GM12878 (cell line): ENCODE results near the gene GPSM1. TPM values are rescaled to one million over a fixed set of nuclear protein-coding genes. Genes with fewer than 3 reads are reported as not detected.

Experiments used
- BACH1 ChIP-seq: fragments of 450-650 bp; IDR thresholded peaks from 2 replicates; pipeline ENCODE4 v1.6.1; 2017; ENCODE audit warnings: mild to moderate bottlenecking, borderline replicate concordance
- BCL11A ChIP-seq: IDR thresholded peaks from 2 replicates; pipeline ENCODE4 v1.6.1; 2011; ENCODE audit warnings: low read depth, low read length
- E2F8 ChIP-seq: fragments of 450-650 bp; IDR thresholded peaks from 2 replicates; pipeline ENCODE4 v1.6.1; 2018; ENCODE audit warnings: mild to moderate bottlenecking, low read depth, moderate library complexity; ENCODE audit not compliant: partially characterized antibody
- FOXM1 ChIP-seq: IDR thresholded peaks from 2 replicates; pipeline ENCODE4 v1.6.1; 2012; ENCODE audit warnings: low read depth, mild to moderate bottlenecking, inconsistent platforms, low read length, moderate library complexity
- IRF5 ChIP-seq: fragments of 450-650 bp; IDR thresholded peaks from 2 replicates; pipeline ENCODE4 v1.6.1; 2017; ENCODE audit warnings: borderline replicate concordance
- NFYB ChIP-seq: IDR thresholded peaks from 2 replicates; pipeline ENCODE4 v1.6.1; 2011; ENCODE audit warnings: low read depth, mild to moderate bottlenecking, low read length, improper control_type of control experiment, moderate library complexity; ENCODE audit not compliant: insufficient read depth
- NR2C2 ChIP-seq: IDR thresholded peaks from 2 replicates; pipeline ENCODE4 v1.6.1; 2011; ENCODE audit warnings: borderline replicate concordance, low read depth; ENCODE audit not compliant: control insufficient read depth, insufficient read length
- RB1 ChIP-seq: fragments of 450-650 bp; formaldehyde crosslinking; IDR thresholded peaks from 2 replicates; pipeline ENCODE4 v1.6.1; 2017; ENCODE audit warnings: mild to moderate bottlenecking, borderline replicate concordance
- RELA ChIP-seq: fragments of 450-650 bp; IDR thresholded peaks from 2 replicates; pipeline ENCODE4 v1.8.0; 2014; ENCODE audit warnings: borderline replicate concordance; ENCODE audit not compliant: partially characterized antibody
- ZBTB40 ChIP-seq: fragments of 450-650 bp; IDR thresholded peaks from 2 replicates; pipeline ENCODE4 v1.6.1; 2016; ENCODE audit warnings: mild to moderate bottlenecking, moderate library complexity, borderline replicate concordance
- polyA plus RNA-seq, 11 experiments: library from polyadenylated mRNA; depleted of rRNA in 4 of 11; unstranded in 6 of 11; stranded (reverse) in 5 of 11; fragments of >200 nt; fragmentation: Nextera tagmentation in 4 of 11; fragmentation: Illumina TruSeq in 1 of 11; extraction: Ambion mirVana in 4 of 11; extraction: Trizol in 1 of 11; gene quantifications; 1 replicate in 1 of 11; 2 replicates in 10 of 11; pipeline versions ENCODE4 v1.2.1 to v1.2.3, GENCODE V29; 2011 to 2016; ENCODE audit warnings: inconsistent platforms in 2 of 11, missing spikeins in 2 of 11, low read depth in 1 of 11
- total RNA-seq, 4 experiments: library from RNA; depleted of rRNA in 3 of 4; stranded (reverse); fragments of >200 nt in 3 of 4; fragmentation: Illumina TruSeq in 1 of 4; extraction: Trizol in 1 of 4; gene quantifications; 2 replicates each; pipeline versions ENCODE4 v1.2.1 to v1.2.3, GENCODE V29; 2013 to 2021

Gene GPSM1
- total and polyA plus RNA-seq, 10 of the 15 experiments (the other 5 are each of a cell fraction or from before 2014, with no cell fraction given) = 0.04 to 0.10 (median 0.10) TPM; not detected in 7

GRCh38 chr9:136375096-136375495 is 47.8 kb downstream of the GPSM1 start (continued):
- TF ChIP-seq IRF5 = no peak
- no peak for TF ChIP-seq NFYB
- TF ChIP-seq FOXM1 = no peak
- TF ChIP-seq BACH1 = no peak
- no peak for TF ChIP-seq ZBTB40
- TF ChIP-seq E2F8 = no peak
- TF ChIP-seq BCL11A = no peak
- TF ChIP-seq RB1 = no peak
- TF ChIP-seq NR2C2 = no peak
- TF ChIP-seq RELA = no peak
